ENCODE data around the gene NPY. TPM values are rescaled to one million over a fixed set of nuclear protein-coding genes. Genes with fewer than 3 reads are reported as not detected.

NPY gene
- total RNA-seq, 1 donor from 2014 or later: not detected

DNA sequence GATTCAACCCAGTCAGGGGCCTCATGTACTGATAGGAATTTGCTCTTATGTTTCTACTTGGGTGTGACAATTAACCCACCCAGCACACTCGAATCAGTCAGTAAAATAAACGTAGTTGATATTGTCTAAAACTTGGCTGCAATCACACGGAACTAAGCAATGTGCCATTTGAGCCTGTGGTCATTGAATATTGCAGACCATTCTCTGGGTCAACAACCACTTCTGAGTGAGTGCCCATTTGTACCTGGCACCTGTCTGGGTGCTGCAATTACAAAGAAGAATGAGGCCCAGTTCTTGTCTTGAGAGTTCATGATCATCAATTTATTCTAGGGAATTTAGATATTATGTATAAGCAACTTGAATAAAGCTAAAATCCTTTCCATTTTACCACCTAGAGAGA, 29.8 kb downstream of the NPY start:
- no peak for DNase-seq (ENCODE audit: low spot score)

DNA sequence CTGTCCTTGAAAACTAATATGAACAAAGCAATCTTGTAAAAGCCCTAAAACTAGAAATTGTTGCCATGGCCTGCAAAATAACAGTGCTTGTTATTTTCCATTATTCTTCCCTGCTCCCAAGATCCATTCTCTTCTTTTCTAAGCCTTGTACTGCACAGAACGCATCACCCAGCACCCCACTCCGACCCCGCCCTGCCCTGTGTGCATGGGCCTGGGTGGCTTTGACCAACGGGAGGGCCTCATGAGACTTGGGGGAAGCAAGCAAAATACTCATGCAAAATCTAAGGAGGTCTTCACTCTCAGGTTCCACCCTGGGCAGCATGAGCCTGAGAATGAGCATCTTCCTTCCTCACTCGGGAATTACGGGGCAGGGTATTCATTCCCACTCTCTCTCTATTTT, 32.4 kb downstream of the NPY start:
- DNase-seq (ENCODE audit: low spot score): no peak

DNA sequence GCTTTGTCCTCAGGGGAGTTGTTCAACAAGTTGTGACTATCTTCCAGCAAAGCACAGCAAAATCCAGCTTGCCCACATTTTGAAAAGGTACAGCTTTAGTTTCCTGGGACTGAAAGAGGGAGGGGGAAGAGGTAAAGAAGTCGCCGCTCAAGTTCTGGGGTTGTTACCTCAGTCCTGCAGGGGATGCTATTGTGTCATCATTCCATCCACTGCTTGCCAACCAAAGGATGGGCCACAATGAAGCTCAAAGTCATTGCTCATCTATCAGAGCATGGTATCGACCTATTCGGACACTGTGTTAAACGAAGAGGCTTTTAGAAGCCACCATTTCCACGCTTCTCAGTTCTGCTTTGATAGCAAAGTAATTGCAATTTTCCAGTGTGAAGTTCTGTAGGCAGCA, 34.3 kb downstream of the NPY start:
- DNase-seq (ENCODE audit: low spot score): no peak

DNA sequence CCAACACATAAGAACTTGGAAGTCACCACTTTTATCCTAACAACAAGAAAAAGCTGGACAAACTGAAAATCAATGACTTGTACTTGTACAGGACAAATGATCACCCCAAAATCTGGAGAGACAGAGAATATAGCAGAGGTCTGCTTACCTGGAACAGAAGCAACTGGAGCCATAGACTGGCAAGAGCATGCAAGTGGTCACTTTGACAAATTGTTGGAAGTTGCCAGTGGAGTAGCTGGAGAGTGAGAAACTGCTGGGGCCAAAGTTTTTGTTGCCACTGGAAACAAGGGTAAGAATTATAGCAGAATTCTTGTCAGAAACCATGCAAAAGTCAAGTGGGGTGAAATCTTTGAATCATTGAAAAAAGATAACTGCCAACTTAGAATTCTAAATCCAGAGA, 35.2 kb downstream of the NPY start:
- DNase-seq (ENCODE audit: low spot score): no peak

- DNase-seq (ENCODE audit: low spot score): no peak
Measured at GRCh38 chr7:24323961-24324480, 40.0 kb downstream of the NPY start.

- no peak for DNase-seq (ENCODE audit: low spot score)
Measured at GRCh38 chr7:24325708-24326107, 41.7 kb downstream of the NPY start.

- DNase-seq (ENCODE audit: low spot score): no peak
Measured at GRCh38 chr7:24328050-24328449, 44.1 kb downstream of the NPY start.

- DNase-seq (ENCODE audit: low spot score): no peak
Measured at GRCh38 chr7:24328894-24329293, 44.9 kb downstream of the NPY start.

- DNase-seq (ENCODE audit: low spot score): no peak
Measured at GRCh38 chr7:24334012-24334411, 50.0 kb downstream of the NPY start.

- DNase-seq (ENCODE audit: low spot score): no peak
Measured at GRCh38 chr7:24334627-24335026, 50.6 kb downstream of the NPY start.

DNA sequence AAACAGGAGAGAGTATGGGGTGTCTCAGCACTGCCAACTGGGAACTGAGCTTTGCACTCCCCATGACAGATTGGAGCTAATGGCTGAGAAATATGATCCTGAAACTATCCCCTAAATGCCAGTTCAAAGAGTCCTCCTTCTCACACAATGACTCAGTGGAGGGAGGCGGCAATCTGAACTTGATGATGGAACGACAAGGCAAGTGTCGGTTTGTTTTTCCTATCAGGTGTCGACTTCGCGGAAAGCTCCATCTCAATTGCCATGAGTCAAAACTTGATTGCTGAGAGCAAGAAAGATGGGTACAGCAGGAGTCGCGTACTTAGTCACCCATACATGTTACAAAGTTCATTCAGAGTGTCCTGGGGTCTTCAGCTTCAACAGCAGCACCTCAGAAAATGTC, 52.5 kb downstream of the NPY start:
- no peak for DNase-seq (ENCODE audit: low spot score)

- no peak for DNase-seq (ENCODE audit: low spot score)
Measured at GRCh38 chr7:24337180-24337579, 53.2 kb downstream of the NPY start.

- no peak for DNase-seq (ENCODE audit: low spot score)
Measured at GRCh38 chr7:24339575-24339974, 55.6 kb downstream of the NPY start.

DNA sequence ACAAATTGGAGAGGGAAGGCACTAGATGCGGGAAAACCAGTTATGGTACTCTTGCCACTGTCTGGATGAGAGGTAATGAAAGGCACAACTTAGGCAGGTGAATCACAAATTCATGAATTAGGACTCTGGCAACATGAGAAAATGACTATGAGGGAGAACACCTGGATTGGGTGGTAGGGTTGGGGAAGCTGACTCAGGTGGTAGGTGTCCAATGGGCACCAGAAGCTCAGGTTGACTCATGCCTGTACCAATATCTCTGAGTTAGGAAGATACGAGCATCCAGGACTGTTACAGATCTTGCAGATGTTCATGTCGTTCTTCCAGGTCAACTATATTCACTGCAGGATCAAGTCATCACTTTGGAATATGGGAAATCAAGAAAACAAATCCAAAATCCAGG, 56.7 kb downstream of the NPY start:
- DNase-seq (ENCODE audit: low spot score): no peak

Data from mesenteric fat pad (tissue), 1 donor.